A549 (cell line): ENCODE measurements around the gene DYNC1I1.

Source experiments
- CTCF ChIP-seq: fragments of >200 bp; sonication (Bioruptor Twin); formaldehyde crosslinking; IDR thresholded peaks from 3 replicates; pipeline ENCODE4 v1.5.1; 2016
- MAX ChIP-seq: IDR thresholded peaks from 2 replicates; pipeline ENCODE4 v1.6.1; 2012

GRCh38 chr7:95758187-95758586, 14.2 kb upstream of the DYNC1I1 start:
- TF ChIP-seq CTCF (no peak), MAX (no peak)
